Activated naive CD4-positive, alpha-beta T cell treated with anti-CD3 and anti-CD28 coated beads, Interleukin-2, amount 50 U/mL, for 16 hours (primary cell): ENCODE measurements around the gene TNFRSF8.
A peak's percentile ranks its signal among the peaks of the same experiment; 100 is the strongest.

Experiments
- DNase-seq: peaks from one replicate; pipeline ENCODE4 v3.0.0-alpha.2; 2020

The TNFRSF8 gene

DNA sequence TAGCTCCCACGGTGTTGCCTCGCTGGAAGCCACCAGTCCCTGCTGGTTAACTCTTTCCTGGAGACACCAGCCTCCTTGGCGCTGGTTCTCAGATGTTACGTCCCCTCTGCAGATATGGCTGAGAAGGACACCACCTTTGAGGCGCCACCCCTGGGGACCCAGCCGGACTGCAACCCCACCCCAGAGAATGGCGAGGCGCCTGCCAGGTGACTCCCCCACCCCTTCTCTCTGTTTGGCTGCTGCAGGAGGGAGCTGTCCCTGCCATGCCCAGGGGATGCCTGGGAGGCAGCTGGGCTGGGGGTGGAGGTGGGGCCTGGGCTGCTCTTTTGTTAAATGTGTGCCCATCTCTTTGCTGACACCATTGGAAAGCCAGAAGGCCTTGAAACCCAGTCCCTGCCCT lies 60.1 kb downstream of the TNFRSF8 start:
- no peak for DNase-seq

DNA sequence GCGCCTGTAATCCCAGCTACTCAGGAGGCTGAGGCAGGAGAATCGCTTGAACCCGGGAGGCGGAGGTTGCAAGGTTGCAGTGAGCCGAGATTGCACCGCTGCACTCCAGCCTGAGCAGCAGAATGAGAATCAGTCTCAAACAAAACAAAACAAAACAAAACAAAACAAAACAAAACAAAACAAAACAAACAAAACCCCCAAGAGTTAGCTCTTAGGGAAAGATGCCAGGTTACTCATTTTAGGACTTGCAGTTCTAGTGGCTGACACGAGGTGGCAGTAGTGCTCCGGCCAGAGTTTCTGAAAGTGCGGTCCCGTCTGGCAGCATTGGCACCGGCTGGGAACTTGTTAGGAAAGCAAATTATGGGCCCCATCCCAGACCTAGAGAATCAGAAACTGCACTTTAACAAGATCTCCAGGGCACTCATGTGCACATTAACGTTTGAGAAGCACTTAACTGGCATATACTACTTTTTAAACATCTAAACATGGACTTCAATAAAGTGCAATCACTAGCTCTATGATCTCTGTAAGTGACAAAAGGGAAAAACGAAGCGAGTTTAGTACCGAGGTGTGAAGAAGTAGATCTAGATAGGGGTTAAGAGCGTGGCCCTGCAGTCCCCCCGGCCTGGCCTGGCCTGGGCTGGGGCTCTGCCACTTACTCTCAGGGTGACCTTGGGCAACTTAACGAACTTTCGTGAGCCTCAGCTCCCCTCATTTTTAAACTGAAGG lies 61.8 kb downstream of the TNFRSF8 start:
- DNase-seq = peak; percentile 74

DNA sequence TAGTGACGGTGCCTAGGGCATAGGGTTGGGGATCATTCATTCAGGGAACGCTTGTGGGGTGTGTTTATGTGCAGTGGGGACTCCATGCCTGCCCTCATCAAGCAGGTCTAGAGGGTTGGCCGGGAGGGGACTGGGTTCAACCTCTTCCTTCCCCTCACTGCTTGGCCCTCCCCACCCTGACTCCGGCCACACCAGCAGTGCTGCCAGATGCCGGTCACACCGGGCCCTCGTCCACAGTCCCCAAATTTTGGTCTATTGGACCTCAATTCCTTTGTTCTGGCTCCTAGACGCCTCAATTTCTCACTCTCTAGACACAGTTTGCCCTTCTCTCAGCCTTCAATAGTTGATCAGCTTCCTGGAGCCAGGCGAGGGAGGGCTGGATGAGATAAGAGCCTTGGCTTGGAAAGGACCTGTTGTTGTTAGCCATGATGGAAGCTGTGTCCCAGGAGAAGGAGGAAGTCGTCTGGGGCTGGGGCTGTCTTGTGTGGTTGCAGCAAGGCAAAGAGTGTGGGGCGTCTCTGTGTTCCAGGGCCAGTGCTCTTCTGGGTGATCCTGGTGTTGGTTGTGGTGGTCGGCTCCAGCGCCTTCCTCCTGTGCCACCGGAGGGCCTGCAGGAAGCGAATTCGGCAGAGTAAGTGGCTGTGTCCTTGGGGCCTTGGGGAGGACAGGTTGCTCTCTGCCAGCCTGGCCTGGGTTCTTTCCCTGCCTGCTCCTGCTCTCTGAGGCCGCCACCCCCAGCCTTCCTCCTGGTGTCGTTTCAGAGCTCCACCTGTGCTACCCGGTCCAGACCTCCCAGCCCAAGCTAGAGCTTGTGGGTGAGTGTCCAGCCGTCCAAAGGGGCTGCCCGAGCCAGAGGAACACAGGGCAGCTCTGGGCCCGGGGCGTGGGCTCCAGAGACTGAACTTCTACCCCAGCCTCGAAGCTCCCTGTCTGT lies 62.6 kb downstream of the TNFRSF8 start:
- no peak for DNase-seq

DNA sequence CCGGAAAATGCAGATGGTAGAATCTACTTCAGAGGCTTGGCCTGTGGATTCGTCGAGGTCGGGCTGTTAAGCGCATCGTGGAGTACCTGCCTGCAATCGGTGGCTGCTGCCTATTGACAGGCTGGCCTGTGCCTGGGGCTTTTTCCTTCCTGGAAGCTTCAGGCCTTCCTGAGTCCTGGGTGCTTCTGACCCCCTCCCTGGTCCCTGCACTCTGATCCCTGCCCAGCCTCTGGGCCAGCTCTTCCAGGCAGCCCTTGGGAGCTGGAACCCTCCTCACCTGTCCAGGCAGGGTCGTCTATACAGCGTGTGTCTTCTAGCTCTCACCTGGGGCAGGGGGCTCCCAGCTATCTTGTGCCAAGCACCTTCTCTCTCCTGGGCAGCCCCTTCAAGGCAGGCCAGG lies 63.7 kb downstream of the TNFRSF8 start:
- no peak for DNase-seq

DNA sequence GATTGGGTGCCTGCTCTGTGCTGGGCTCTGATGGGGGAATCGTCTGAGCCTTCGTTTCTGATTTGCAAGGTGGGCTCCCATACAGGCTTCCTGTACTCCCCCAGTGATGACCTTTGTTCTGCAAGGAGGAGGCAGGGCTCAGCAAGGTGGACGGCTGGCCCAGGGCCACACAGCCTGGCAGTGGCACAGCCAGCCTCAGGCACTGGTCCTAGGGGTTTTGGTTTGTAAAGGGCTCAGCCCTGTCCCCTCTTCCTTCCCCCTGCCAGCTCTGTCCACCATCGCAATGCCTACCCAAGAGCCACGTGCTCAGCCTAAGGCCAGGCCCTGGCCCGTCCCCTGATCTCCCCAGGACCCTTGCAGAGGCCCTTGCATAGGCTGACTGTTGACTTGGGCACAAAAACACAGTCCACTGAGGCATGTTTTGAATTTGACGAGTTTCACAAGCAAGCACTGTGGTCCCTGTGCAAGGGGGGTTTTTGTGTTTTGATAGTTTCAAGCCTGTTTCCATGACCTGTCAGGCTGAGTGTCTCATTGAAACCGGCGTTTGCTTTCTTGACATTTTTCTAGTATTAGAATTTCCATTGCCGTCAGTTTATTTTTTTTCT lies 64.2 kb downstream of the TNFRSF8 start:
- DNase-seq = peak; percentile 44

DNA sequence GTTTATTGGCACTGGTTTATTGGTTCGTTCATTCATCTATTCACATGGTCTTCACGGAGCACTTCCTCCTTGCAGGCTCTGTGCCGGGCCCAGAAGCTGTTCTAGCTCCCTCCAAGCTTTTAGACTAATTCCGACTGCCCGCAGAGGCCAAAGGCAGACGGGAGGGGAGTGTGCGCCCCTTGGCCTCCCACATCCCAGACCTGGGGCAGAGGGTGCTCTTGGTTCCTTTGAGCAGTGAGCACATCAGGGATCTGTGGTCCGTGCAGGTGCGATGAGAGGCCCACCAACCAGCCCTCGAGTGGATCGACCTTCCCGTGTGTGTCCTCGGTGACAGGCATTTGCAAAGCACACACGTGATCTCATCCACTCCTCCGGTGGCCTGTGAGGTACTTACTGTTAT lies 65.0 kb downstream of the TNFRSF8 start:
- no peak for DNase-seq

DNA sequence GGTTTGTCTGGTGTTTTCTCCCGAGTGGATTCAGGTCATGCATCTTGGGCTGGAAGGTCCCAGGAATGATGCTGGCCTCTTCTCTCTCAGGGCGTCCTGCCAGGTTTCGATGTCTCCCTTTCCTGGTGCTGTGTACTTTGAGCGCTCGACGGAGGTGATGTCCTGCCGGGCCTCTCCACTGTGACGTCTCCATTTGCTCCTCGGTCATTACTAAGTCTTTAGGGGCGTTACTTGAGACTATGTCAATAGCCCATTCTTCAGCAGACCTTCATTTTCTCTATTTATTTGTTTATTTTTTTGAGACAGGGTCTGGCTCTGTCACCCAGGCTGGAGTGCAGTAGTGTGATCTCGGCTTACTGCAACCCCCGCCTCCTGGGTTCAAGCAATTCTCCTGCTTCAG lies 66.5 kb downstream of the TNFRSF8 start:
- DNase-seq = no peak

DNA sequence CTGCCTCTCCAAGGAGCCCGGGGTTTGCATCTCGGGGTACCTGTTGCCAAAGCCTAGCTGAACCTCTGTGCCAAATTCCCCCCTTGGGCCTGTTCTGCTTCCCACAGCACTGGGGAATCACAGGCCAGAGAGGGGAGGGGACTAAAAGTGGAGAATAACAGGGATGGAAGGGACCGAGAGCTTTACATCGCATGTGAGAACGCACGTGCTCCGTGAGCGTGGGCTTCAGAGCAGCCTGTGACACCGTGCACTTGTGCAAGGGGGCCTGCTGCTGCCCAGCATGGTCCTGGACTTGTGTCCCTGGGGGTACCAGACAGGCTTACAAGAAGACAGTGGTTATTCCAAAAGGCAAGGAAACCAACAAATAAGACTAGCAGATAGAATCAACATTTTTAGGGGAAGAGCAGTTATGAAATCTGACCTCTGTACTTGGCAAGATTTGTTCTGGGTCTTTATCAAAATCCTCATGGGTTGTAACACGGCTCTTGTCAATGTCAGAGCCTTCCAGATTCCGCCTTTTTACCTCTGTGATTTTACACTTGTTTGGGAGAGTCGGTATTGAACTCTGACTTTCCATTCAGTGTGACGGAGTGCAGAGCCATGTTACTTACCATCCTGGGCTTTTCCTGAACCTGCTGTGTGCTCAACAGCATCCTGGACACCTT lies 67.5 kb downstream of the TNFRSF8 start:
- no peak for DNase-seq

DNA sequence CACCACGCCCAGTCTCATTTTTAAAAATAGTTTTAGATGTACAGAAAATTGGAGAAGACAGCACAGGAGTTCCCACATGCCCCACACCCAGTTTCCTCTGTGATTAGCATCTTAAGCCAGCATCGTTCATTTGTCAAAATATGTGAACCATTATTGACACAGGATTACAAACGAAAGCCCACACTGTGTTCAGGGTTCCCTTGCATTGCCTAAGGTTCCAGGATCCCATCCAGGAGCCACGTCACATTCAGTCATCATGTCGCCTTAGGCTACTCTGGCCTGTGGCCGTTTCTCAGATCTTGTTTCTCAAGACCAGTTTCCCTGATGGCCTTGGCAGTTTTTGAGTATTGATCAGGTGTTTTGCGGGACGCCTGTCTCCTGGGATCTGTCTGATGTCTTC lies 69.0 kb downstream of the TNFRSF8 start:
- DNase-seq = no peak

DNA sequence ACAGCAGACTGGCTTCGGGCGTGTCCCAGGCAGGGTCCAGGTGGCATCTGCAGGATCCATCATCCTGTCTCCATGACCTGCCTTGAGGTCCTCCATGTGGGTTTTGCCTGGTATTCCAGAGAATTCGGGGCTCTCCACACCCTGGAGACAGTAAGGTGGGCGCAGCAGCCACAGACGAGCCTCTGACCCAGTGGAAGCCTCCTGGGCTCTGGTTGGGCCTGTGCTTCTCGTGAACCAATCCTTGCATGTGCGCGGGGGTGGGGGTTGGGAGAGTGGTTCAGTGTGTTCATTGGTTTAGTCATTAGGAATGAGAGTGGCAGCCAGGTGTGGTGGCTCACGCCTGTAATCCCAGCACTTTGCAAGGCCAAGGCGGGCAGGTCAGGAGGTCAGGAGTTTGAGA lies 71.6 kb downstream of the TNFRSF8 start:
- no peak for DNase-seq

DNA sequence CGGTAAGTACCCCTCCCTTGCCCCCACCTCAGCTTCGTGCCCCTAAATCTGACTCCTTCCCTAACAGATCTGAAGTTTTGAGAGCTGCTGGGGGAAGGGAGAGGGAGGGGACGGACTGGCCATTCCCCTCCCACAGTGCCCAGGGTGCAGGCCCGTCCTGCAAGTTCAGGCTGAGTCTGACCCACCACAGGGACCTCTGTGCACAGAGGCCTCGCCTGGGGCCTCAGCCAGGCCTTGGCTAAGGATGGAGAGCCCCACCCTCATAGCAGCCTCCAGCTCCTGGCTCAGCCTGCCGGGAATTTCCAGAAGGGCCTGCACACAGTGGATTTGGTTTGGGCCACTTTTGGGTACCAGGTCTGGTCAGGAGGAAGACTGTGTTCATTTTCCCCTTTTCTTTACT lies 72.5 kb downstream of the TNFRSF8 start:
- DNase-seq = no peak

DNA sequence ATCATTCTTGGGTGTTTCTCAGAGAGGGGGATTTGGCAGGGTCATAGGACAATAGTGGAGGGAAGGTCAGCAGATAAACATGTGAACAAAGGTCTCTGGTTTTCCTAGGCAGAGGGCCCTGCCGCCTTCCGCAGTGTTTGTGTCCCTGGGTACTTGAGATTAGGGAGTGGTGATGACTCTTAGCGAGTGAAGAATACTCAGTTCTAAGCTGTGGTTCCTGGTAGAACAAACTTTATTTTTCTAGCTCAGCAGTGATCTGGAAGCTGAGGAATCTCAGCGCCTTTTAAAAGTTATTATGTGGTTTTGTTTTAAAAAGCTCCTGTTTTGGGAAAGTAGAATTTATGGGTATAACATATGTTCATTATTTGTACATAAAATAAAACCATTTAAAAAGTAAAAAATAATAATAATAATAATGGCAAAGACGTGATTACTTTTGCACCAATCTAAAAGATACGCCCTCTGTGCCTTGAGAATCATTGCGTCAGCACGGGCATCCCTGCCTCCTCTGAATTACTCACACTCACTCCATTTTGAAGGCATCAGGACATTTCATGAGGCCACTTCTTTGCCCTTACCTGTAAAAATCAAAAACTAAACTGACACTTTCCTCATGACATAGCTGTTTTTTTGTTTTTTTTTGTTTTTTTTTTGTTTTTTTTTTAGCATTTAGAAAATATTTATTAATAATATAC lies 74.0 kb downstream of the TNFRSF8 start:
- DNase-seq = no peak

DNA sequence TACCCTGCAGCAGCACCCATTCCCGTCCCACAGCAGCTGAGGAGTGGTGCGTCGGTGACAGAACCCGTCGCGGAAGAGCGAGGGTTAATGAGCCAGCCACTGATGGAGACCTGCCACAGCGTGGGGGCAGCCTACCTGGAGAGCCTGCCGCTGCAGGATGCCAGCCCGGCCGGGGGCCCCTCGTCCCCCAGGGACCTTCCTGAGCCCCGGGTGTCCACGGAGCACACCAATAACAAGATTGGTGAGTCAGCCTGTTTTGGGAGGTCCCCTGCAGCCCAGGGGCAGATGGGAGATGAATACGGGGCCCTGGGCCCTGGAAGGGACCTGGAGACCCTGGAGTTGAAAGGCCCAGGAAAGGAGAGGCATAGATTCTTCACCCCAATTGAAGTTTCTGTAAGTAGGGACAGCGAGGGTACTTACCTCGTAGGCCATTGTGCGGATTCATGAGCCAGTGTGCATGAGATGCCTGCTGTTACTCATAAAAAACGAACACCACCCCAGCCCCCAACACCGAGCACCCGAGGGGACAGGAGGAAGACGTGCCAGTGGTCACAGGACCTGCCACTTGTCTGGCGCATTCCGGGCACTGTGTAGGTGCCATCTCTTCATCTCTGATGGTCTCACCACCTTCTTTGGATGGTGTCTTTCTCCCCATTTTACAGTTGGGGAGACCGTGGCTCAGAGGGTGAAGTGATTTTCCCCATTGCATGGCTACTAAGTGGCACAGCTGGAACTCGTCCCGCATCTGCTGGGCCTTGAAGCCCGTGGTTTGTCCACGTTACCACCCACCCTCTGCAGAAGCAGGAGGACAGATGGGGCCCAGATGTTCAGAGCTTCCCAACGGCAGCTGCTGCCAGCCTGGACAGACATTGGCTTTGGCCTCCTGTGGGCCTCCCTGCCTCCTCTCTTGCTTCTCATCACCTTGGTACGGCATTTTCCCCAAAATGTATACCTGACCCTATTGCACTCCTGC lies 75.4 kb downstream of the TNFRSF8 start:
- no peak for DNase-seq

DNA sequence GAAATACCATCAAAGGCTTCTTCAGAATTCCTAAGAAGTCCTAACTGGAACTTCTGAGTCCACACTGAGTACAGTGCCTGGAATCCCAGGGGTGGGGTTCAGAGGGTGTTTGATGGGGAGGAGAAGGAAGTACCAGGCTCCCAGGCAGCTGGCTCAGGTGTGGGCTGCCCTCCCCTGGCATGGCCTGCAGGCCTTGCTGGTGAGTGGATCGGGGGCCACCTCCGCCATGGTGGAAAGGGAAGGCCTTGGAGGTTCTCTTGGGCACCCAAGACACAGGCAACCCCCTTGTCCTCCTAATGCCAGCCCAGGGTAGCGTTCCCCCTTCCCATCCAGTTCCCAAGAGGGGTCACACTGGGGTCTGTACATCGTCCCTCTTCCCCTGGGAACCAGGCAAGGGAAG lies 76.9 kb downstream of the TNFRSF8 start:
- DNase-seq = no peak

DNA sequence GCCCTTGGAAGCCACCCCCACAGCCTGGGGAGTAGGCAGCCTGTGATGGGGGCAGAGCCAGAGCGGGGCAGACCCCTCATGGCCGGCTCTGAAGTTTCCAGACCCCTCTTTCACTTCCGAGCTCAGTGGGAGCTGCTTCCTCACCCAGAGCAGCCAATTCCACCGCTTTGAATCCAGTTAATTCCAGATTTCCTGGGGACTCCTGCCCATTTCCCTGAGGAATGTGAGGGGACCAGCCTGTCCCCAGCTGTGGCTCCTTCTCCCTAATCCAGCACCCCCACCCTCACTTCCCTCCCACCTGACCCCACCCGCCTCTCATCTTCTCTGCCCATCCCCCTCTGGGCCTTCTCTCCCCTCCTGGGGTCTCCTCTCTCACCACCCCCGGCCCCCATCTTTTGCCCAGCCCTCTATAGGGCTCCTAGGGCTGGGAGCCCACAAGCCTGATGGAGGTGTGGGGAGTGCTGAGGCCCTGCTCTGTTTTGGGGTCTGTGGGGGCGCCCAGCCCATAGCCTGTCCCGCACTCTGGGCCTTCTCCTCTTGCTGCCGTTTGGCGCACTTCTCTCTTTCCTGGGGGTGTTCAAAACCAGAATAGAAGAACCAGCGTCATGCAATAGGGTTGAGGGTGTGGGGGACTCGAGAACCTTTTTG lies 77.5 kb downstream of the TNFRSF8 start:
- DNase-seq = no peak

DNA sequence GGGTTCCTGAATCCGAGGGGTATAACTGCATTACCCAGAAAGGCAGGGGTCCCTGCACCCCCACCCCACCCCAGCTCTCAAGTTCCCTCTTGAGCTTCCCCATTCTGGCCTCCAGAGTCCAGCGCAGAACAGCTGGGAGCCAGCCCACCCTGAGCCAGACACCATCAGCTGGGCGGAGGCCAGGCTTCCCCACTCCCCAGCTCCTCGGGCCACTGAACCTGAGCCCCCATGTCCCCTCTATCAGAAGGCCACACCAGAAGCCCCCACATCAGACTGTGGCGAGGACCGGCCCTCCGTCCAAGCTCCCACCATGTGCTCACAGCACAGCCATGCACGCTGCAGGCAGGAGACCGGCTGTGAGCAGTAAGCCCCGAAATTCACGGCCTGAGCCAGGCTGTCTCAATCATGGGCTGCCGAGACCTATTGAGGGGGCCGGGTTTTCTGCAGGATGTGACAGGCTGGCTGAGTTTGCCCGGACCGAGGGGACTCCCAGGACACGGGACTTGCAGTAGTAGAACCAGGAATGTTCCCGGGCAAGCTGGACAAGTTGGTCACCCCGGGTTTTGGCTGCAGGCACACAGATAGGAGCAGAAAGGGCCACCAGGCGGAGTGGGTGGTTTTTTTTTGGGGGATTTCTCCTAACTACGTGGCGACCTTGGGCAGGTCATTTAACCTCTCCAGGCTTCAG lies 78.2 kb downstream of the TNFRSF8 start:
- DNase-seq = no peak

DNA sequence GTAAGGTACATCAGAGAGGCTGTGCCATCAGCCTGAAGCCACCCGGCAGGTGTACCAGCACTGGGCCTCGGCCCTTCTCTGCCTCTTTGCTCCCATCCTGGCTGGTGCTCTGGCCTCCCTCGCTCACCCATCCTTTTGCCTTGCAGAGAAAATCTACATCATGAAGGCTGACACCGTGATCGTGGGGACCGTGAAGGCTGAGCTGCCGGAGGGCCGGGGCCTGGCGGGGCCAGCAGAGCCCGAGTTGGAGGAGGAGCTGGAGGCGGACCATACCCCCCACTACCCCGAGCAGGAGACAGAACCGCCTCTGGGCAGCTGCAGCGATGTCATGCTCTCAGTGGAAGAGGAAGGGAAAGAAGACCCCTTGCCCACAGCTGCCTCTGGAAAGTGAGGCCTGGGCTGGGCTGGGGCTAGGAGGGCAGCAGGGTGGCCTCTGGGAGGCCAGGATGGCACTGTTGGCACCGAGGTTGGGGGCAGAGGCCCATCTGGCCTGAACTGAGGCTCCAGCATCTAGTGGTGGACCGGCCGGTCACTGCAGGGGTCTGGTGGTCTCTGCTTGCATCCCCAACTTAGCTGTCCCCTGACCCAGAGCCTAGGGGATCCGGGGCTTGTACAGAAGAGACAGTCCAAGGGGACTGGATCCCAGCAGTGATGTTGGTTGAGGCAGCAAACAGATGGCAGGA lies 79.2 kb downstream of the TNFRSF8 start:
- DNase-seq = no peak

DNA sequence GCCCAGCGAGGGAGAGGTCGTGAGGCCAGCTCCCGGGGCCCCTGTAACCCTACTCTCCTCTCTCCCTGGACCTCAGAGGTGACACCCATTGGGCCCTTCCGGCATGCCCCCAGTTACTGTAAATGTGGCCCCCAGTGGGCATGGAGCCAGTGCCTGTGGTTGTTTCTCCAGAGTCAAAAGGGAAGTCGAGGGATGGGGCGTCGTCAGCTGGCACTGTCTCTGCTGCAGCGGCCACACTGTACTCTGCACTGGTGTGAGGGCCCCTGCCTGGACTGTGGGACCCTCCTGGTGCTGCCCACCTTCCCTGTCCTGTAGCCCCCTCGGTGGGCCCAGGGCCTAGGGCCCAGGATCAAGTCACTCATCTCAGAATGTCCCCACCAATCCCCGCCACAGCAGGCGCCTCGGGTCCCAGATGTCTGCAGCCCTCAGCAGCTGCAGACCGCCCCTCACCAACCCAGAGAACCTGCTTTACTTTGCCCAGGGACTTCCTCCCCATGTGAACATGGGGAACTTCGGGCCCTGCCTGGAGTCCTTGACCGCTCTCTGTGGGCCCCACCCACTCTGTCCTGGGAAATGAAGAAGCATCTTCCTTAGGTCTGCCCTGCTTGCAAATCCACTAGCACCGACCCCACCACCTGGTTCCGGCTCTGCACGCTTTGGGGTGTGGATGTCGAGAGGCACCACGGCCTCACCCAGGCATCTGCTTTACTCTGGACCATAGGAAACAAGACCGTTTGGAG lies 80.0 kb downstream of the TNFRSF8 start:
- no peak for DNase-seq

DNA sequence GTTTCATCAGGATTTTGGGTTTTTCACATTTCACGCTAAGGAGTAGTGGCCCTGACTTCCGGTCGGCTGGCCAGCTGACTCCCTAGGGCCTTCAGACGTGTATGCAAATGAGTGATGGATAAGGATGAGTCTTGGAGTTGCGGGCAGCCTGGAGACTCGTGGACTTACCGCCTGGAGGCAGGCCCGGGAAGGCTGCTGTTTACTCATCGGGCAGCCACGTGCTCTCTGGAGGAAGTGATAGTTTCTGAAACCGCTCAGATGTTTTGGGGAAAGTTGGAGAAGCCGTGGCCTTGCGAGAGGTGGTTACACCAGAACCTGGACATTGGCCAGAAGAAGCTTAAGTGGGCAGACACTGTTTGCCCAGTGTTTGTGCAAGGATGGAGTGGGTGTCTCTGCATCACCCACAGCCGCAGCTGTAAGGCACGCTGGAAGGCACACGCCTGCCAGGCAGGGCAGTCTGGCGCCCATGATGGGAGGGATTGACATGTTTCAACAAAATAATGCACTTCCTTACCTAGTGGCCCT lies 80.6 kb downstream of the TNFRSF8 start:
- peak; percentile 33 for DNase-seq
